Measurements from ENCODE around the gene DFFA. TPM values are rescaled to one million over a fixed set of nuclear protein-coding genes. Genes with fewer than 3 reads are reported as not detected.

Gene DFFA
- total and polyA plus RNA-seq, 9 of the 15 experiments (the other 6 are each of a cell fraction or from before 2014, with no cell fraction given) = 39.6 to 74.8 (median 59.2) TPM

DNA sequence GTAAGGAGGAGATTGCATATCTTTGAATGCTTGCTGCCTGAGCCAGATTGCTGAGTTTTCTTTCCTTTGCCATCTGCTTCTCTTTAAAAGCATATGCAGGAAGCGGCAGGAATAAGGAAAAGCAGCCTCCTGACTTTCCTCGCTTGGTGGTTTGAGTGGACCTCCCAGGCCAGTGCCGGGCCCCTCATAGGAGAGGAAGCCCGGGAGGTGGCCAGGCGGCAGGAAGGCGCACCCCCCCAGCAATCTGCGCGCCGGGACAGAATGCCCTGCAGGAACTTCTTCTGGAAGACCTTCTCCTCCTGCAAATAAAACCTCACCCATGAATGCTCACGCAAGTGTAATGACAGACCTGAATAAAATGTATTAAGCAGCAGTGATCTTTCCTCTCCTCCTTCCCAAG lies 21.0 kb downstream of the DFFA start:
- Histone ChIP-seq H3K79me2 (ENCODE audit: control insufficient read depth, insufficient read depth, low read length) (no peaks in the 10 kb centered on the region), H3K27ac (ENCODE audit: extremely low read depth, low read depth, low read length) (no peak overlapping the region), H3K36me3 (ENCODE audit: control insufficient read depth, insufficient read depth, low read length) (peaks cover 4% of the 10 kb centered on the region; the same call in 2 of the 3 replicates), H3K4me2 (ENCODE audit: insufficient read depth, low read length) (no peak overlapping the region), H2AFZ (ENCODE audit: low read depth, low read length) (no peak overlapping the region), H4K20me1 (replicated peaks; ENCODE audit: control insufficient read depth, insufficient read depth, low read length) (no peaks in the 10 kb centered on the region), H3K9me1 (ENCODE audit: control insufficient read depth, insufficient read depth, low read length) (no peaks in the 10 kb centered on the region), H3K4me3 (no peak overlapping the region), H3K27me3 (ENCODE audit: control insufficient read depth in 2 of 2, insufficient read depth in 2 of 2, low read length in 2 of 2) (no peaks in the 10 kb centered on the region), H3K9ac (ENCODE audit: insufficient read depth in 1 of 2, low read depth in 2 of 2, low read length in 2 of 2) (no peak overlapping the region), H3K4me1 (replicated peaks in 1 of 2; ENCODE audit: control insufficient read depth in 2 of 2, insufficient read depth in 2 of 2, low read length in 2 of 2) (peaks cover 0 to 7% of the 10 kb centered on the region in 2 experiments; a peak in 1 of 5 replicates), H3K9me3 (replicated peaks; ENCODE audit: control insufficient read depth, insufficient read depth, low read depth, low read length) (no peaks in the 10 kb centered on the region; the same call in 1 of the 2 replicates)
- intact Hi-C loops (cut with micrococcal nuclease) = no loop called here
- POLR2A ChIA-PET = interaction anchor here (0.6 to 2.9 kb wide), 4 partner anchors 11 to 233 kb away, joined by 3 to 11 read pairs (median 6); no protein-coding TSS in a partner anchor
- DNase-seq (ENCODE audit: extremely low read depth in 1 of 4, low spot score in 3 of 4) (no peak), ATAC-seq (no peak), FAIRE-seq (no peak)
- 72% methylated on average over 10 of the region's 10 CpGs for WGBS (ENCODE audit: insufficient coverage, low coverage, missing lambda C conversion rate)
- in situ Hi-C loops (cut with MboI) = no loop called here
- CTCF ChIA-PET (ENCODE audit: low intra/inter-chr PET ratio) = no interaction called here
- BruUV-seq (replicated peaks) = no TSS peak
- no peak for TF ChIP-seq MTA1 (IDR thresholded peaks at IDR 0.05; ENCODE audit: borderline replicate concordance)
- TF ChIP-seq, protein P1, sequence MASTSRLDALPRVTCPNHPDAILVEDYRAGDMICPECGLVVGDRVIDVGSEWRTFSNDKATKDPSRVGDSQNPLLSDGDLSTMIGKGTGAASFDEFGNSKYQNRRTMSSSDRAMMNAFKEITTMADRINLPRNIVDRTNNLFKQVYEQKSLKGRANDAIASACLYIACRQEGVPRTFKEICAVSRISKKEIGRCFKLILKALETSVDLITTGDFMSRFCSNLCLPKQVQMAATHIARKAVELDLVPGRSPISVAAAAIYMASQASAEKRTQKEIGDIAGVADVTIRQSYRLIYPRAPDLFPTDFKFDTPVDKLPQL (IDR thresholded peaks at IDR 0.05; ENCODE audit: extremely low read depth, insufficient read length) = no peak
- TF ChIP-seq ZNF76 (CRISPR knock-in tag; IDR thresholded peaks at IDR 0.05; ENCODE audit: borderline replicate concordance) = no peak
- TF ChIP-seq TOE1 (IDR thresholded peaks at IDR 0.05; ENCODE audit: borderline replicate concordance) = no peak
- TF ChIP-seq TOE1 (CRISPR knock-in tag; IDR thresholded peaks at IDR 0.05; ENCODE audit: borderline replicate concordance, low read depth) = no peak
- TF ChIP-seq, protein P2, sequence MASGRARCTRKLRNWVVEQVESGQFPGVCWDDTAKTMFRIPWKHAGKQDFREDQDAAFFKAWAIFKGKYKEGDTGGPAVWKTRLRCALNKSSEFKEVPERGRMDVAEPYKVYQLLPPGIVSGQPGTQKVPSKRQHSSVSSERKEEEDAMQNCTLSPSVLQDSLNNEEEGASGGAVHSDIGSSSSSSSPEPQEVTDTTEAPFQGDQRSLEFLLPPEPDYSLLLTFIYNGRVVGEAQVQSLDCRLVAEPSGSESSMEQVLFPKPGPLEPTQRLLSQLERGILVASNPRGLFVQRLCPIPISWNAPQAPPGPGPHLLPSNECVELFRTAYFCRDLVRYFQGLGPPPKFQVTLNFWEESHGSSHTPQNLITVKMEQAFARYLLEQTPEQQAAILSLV (tag; IDR thresholded peaks at IDR 0.05) = no peak
- TF ChIP-seq HDAC3 (IDR thresholded peaks at IDR 0.05; ENCODE audit: borderline replicate concordance, partially characterized antibody) = no peak
- TF ChIP-seq ZNF253 (CRISPR knock-in tag; conservative IDR thresholded peaks at IDR 0.05) = no peak
- TF ChIP-seq, protein P3, sequence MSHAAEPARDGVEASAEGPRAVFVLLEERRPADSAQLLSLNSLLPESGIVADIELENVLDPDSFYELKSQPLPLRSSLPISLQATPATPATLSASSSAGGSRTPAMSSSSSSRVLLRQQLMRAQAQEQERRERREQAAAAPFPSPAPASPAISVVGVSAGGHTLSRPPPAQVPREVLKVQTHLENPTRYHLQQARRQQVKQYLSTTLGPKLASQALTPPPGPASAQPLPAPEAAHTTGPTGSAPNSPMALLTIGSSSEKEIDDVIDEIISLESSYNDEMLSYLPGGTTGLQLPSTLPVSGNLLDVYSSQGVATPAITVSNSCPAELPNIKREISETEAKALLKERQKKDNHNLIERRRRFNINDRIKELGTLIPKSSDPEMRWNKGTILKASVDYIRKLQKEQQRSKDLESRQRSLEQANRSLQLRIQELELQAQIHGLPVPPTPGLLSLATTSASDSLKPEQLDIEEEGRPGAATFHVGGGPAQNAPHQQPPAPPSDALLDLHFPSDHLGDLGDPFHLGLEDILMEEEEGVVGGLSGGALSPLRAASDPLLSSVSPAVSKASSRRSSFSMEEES (CRISPR knock-in tag; IDR thresholded peaks at IDR 0.05) = no peak
- TF ChIP-seq BCL6 (CRISPR knock-in tag; IDR thresholded peaks at IDR 0.05) = no peak

All from K562 (cell line).